ENCODE results near the gene GRM2.

- TF ChIP-seq CTCF (conservative IDR thresholded peaks at IDR 0.05) (no peak), EZH2 (IDR thresholded peaks at IDR 0.05; ENCODE audit: low read depth) (no peak)
Observed at GRCh38 chr3:51735039-51735438, 28.2 kb downstream of the GRM2 start.

Measured in PC-9 (cell line).